HEK293T (cell line): ENCODE measurements around the gene HACD2.

ENCODE experiments used
- ARNT ChIP-seq: fragments of 450-650 bp; IDR thresholded peaks from 2 replicates; pipeline ENCODE4 v1.6.1; 2017; ENCODE audit warnings: mild to moderate bottlenecking
- ELF4 ChIP-seq: fragments of 450-650 bp; IDR thresholded peaks from 2 replicates; pipeline ENCODE4 v1.6.1; 2017; ENCODE audit warnings: antibody characterized with exemption
- FOXA1 ChIP-seq: fragments of 450-650 bp; IDR thresholded peaks from 2 replicates; pipeline ENCODE4 v1.6.1; 2016; ENCODE audit warnings: mild to moderate bottlenecking
- FOXK2 ChIP-seq: fragments of 450-650 bp; IDR thresholded peaks from 2 replicates; pipeline ENCODE4 v1.6.1; 2016; ENCODE audit warnings: mild to moderate bottlenecking
- FOXM1 ChIP-seq: fragments of 450-650 bp; IDR thresholded peaks from 2 replicates; pipeline ENCODE4 v1.6.1; 2017; ENCODE audit warnings: mild to moderate bottlenecking, borderline replicate concordance
- HDGF ChIP-seq: fragments of 450-650 bp; IDR thresholded peaks from 2 replicates; pipeline ENCODE4 v1.6.1; 2017; ENCODE audit warnings: antibody characterized with exemption, borderline replicate concordance
- LEF1 ChIP-seq: fragments of 450-650 bp; IDR thresholded peaks from 2 replicates; pipeline ENCODE4 v1.6.1; 2017; ENCODE audit warnings: mild to moderate bottlenecking, borderline replicate concordance
- SP1 ChIP-seq: fragments of 450-650 bp; IDR thresholded peaks from 2 replicates; pipeline ENCODE4 v1.6.1; 2017
- SUZ12 ChIP-seq: fragments of 450-650 bp; IDR thresholded peaks from 2 replicates; pipeline ENCODE4 v1.6.1; 2016; ENCODE audit warnings: mild to moderate bottlenecking
- TARDBP ChIP-seq: fragments of 450-650 bp; IDR thresholded peaks from 2 replicates; pipeline ENCODE4 v1.6.1; 2016

GRCh38 chr3:123559040-123559861, 25.6 kb downstream of the HACD2 start:
- TF ChIP-seq FOXK2 (no peak), ELF4 (no peak), FOXA1 (no peak), TARDBP (no peak), SP1 (no peak), HDGF (no peak), SUZ12 (no peak), FOXM1 (no peak), ARNT (no peak), LEF1 (no peak)
